Naive thymus-derived CD4-positive, alpha-beta T cell (primary cell): ENCODE measurements around the gene TSPAN9. TPM values are rescaled to one million over a fixed set of nuclear protein-coding genes. Genes with fewer than 3 reads are reported as not detected.

ENCODE experiments used
- ATAC-seq: fragments of 150-1000 bp; cut with Tn5 transposase; 2 replicates; pipeline ENCODE4 v1.10.0; 2021; ENCODE audit warnings: mild to moderate bottlenecking, moderate library complexity
- CTCF ChIA-PET: fragments of 350-600 bp; sonication (Branson Sonifier 250); formaldehyde crosslinking; loops from one replicate; lab custom pipeline; 2021; ENCODE audit warnings: antibody characterized with exemption; lab: Charles Lee
- POLR2A ChIA-PET: fragments of 350-600 bp; sonication (Branson Sonifier 250); formaldehyde crosslinking; loops from one replicate; lab custom pipeline; 2021; ENCODE audit warnings: antibody characterized with exemption, inconsistent platforms; lab: Charles Lee
- DNase-seq, 9 donors: peaks; one replicate each; pipeline versions ENCODE4 v3.0.0 to v3.0.0-alpha.2; 2020 to 2022; ENCODE audit warnings: mixed read lengths in 1 of 9
- H3K27ac ChIP-seq: one replicate; pipeline ENCODE4 v1.7.0; 2013; ENCODE audit warnings: mild to moderate bottlenecking, low read depth, low read length, moderate library complexity
- H3K27me3 ChIP-seq, 2 donors: one replicate each; pipeline ENCODE4 v1.7.0; 2013; ENCODE audit warnings: low read length in 2 of 2, mild to moderate bottlenecking in 2 of 2, moderate library complexity in 2 of 2; ENCODE audit not compliant: control insufficient read depth in 2 of 2, insufficient read depth in 2 of 2
- H3K36me3 ChIP-seq, 3 experiments: 1 replicate in 2 of 3; 2 replicates in 1 of 3; pipeline ENCODE4 v1.7.0; 2013; ENCODE audit warnings: low read length in 3 of 3, mild to moderate bottlenecking in 3 of 3, moderate library complexity in 1 of 3; ENCODE audit not compliant: insufficient read depth in 3 of 3, control insufficient read depth in 2 of 3
- H3K4me1 ChIP-seq, 2 donors: one replicate each; pipeline ENCODE4 v1.7.0; 2013; ENCODE audit warnings: low read length in 2 of 2, mild to moderate bottlenecking in 2 of 2, moderate library complexity in 1 of 2; ENCODE audit not compliant: control insufficient read depth in 2 of 2, insufficient read depth in 2 of 2
- H3K4me3 ChIP-seq: 2 replicates; pipeline ENCODE4 v1.7.0; 2013; ENCODE audit warnings: mild to moderate bottlenecking, low read length
- H3K9me3 ChIP-seq, 3 experiments: 1 replicate in 2 of 3; 2 replicates in 1 of 3; pipeline ENCODE4 v1.7.0; 2013; ENCODE audit warnings: low read length in 3 of 3; ENCODE audit not compliant: control insufficient read depth in 2 of 3
- H3K27ac Mint-ChIP-seq, 9 donors: one replicate each; pipeline ENCODE4 v1.8.0; 2020 to 2022; ENCODE audit warnings: mixed read lengths in 9 of 9, mild to moderate bottlenecking in 8 of 9, moderate library complexity in 5 of 9, inconsistent platforms in 2 of 9
- H3K27me3 Mint-ChIP-seq, 5 donors: one replicate each; pipeline ENCODE4 v1.8.0; 2021 to 2022; ENCODE audit warnings: mixed read lengths in 5 of 5, mild to moderate bottlenecking in 1 of 5
- H3K36me3 Mint-ChIP-seq, 5 donors: one replicate each; pipeline ENCODE4 v1.8.0; 2020 to 2022; ENCODE audit warnings: mixed read lengths in 5 of 5, mild to moderate bottlenecking in 3 of 5, inconsistent platforms in 1 of 5
- H3K4me1 Mint-ChIP-seq, 7 donors: one replicate each; pipeline ENCODE4 v1.8.0; 2020 to 2022; ENCODE audit warnings: mixed read lengths in 7 of 7, mild to moderate bottlenecking in 3 of 7, inconsistent platforms in 1 of 7
- H3K4me3 Mint-ChIP-seq, 10 donors: one replicate each; pipeline ENCODE4 v1.8.0; 2020 to 2022; ENCODE audit warnings: mild to moderate bottlenecking in 10 of 10, mixed read lengths in 10 of 10, moderate library complexity in 6 of 10, inconsistent platforms in 2 of 10
- H3K9me3 Mint-ChIP-seq, 11 donors: one replicate each; pipeline ENCODE4 v1.8.0; 2020 to 2022; ENCODE audit warnings: mixed read lengths in 11 of 11, mild to moderate bottlenecking in 4 of 11, inconsistent platforms in 1 of 11, moderate library complexity in 1 of 11
- intact Hi-C, 2 donors: fragments of 100-400 bp; cut with micrococcal nuclease; formaldehyde crosslinking; loops; one replicate each; pipeline ENCODE4 v1.15.1; 2023
- polyA plus RNA-seq, 2 donors: library from polyadenylated mRNA; unstranded; fragments of 300-500 nt; fragmentation: Illumina TruSeq; gene quantifications; one replicate each; pipeline ENCODE4 v1.2.3, GENCODE V29; 2021
- total RNA-seq, 6 experiments: library from RNA in 5 of 6; stranded (reverse) in 5 of 6; gene quantifications; 1 replicate in 5 of 6; 2 replicates in 1 of 6; pipeline ENCODE4 v1.2.3 and lab custom pipeline; 2021 to 2026

Gene TSPAN9
- total and polyA plus RNA-seq, 7 experiments from 2014 or later, result 0.20 to 1.8 (median 1.1) TPM; not detected in 1

DNA sequence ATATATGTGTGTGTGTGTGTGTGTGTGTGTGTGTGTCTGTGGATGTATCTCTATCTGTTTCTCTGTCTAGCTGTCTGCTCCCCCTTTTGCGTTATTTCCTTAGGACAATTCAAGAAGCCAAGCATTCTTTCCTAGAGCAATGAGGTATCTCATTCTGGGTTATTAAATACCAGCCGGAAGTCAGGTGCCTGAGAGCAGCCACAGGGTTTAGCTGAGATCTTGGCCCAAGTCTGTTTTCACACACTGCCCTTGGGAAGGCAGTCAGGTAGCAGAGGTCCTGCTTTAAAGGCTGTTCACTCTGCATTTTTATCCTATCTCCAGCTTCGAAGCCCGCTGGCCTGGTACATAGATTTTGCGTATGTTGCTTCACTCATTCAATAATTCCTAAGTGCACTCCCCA lies 76.8 kb downstream of the TSPAN9 start:
- no peak for DNase-seq
- H3K36me3 Mint-ChIP-seq, result peaks cover 0 to 3% (median 0%) of the 10 kb centered on the region in 5 donors
- no peak overlapping the region for H3K4me3 ChIP-seq
- ATAC-seq, result no peak
- CTCF ChIA-PET, result interaction anchor here (0.5 kb wide), 1 partner anchor 242 kb away, joined by 3 read pairs; no protein-coding TSS in a partner anchor
- H3K4me1 ChIP-seq, result no peaks in the 10 kb centered on the region
- H3K27me3 ChIP-seq, result no peaks in the 10 kb centered on the region
- no peaks in the 10 kb centered on the region for H3K9me3 Mint-ChIP-seq
- H3K27ac Mint-ChIP-seq, result no peak overlapping the region
- no peaks in the 10 kb centered on the region for H3K36me3 ChIP-seq
- intact Hi-C loops, result no loop called here
- H3K27ac ChIP-seq, result no peak overlapping the region
- POLR2A ChIA-PET, result no interaction called here
- no peaks in the 10 kb centered on the region for H3K9me3 ChIP-seq
- peaks cover 0 to 6% (median 0%) of the 10 kb centered on the region in 7 donors for H3K4me1 Mint-ChIP-seq
- no peak overlapping the region for H3K4me3 Mint-ChIP-seq
- H3K27me3 Mint-ChIP-seq, result peaks cover 0 to 31% (median 11%) of the 10 kb centered on the region in 5 donors

DNA sequence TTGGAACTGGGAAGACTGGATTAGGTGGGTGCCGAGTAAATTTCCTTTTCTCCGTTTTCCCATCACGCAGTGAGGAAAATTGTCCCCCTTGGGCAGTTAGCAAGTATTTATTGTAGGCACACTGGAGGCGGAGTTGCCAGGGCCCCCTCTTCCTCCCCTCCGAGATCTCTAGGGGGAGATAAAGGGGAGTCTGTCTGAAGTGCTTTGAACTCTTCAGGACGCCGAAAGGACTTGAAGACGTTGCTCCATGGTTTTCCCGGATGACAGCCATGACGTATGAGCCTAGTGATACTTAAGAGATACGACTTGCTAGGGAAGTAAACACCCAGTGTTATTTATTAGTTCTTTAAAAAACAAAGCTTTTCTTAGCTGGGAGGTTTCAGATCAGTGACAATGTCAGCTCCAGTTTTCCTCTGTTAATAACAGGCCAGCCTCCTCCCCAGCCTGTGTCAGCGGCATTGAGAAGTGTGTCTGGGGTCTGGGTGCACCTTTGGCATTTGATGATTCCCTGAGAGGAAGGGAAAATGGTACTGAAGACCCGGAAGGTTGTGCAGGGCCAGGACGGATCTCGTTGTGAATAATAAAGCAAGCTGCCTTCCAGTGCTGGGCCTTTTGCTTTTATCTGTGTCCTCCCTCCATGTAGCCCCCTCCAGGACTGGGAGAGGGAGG lies 78.7 kb downstream of the TSPAN9 start:
- Histone ChIP-seq H3K27me3 (no peaks in the 10 kb centered on the region), H3K27ac (no peak overlapping the region), H3K4me3 (no peak overlapping the region), H3K9me3 (no peaks in the 10 kb centered on the region), H3K4me1 (no peaks in the 10 kb centered on the region), H3K36me3 (no peaks in the 10 kb centered on the region)
- POLR2A ChIA-PET, result no interaction called here
- no peak overlapping the region for H3K27ac Mint-ChIP-seq
- CTCF ChIA-PET, result no interaction called here
- ATAC-seq (no peak), DNase-seq (no peak)
- H3K4me1 Mint-ChIP-seq, result peaks cover 0 to 6% (median 0%) of the 10 kb centered on the region in 7 donors
- peaks cover 0 to 23% (median 7%) of the 10 kb centered on the region in 5 donors for H3K27me3 Mint-ChIP-seq
- H3K4me3 Mint-ChIP-seq, result no peak overlapping the region
- peaks cover 0 to 4% (median 0%) of the 10 kb centered on the region in 11 donors for H3K9me3 Mint-ChIP-seq
- intact Hi-C loops, result no loop called here
- peaks cover 0 to 3% (median 0%) of the 10 kb centered on the region in 5 donors for H3K36me3 Mint-ChIP-seq

DNA sequence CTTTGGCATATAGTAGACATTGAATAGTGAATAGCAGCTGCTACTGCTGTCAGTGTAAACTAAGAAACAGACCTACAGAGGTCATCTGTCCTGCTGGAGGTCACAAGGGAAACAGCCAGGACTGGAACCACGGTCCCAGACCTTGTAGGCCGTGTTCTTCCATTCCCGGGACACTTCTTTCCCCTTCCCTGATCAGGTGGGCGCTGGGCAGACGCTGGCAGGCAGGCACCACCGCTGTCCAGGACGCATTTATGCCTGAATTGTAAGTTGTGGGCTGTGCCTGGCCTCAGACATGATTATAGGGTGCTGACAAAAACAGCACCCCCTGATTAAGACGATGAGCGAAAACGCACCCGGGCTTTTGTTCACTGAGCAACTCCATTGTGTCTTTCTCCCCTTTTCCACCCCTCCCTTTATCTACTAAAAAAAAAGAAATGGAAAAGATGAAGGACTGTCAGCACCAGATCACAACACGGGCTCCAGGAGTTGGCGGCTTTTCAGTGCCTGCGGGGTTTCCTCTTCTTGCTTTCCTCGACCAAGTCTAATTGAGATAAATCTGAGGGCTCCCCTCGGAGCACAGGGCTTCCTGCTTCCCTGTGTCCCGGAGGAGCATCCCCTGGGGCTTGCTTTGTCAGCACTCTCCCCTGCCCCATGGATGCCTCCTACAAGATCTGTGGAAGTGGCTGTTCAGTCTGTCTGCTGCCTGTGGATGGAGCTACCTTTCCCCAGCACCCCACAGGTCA lies 80.6 kb downstream of the TSPAN9 start:
- ATAC-seq (no peak), DNase-seq (no peak)
- CTCF ChIA-PET, result no interaction called here
- no peak overlapping the region for H3K4me3 ChIP-seq
- Mint-ChIP-seq H3K27ac (no peak overlapping the region), H3K4me3 (no peak overlapping the region), H3K27me3 (peaks cover 0 to 16% (median 7%) of the 10 kb centered on the region in 5 donors), H3K9me3 (peaks cover 0 to 12% (median 2%) of the 10 kb centered on the region in 11 donors), H3K36me3 (peaks cover 0 to 3% (median 0%) of the 10 kb centered on the region in 5 donors), H3K4me1 (peaks cover 0 to 4% (median 0%) of the 10 kb centered on the region in 7 donors)
- no peaks in the 10 kb centered on the region for H3K9me3 ChIP-seq
- no peaks in the 10 kb centered on the region for H3K27me3 ChIP-seq
- H3K27ac ChIP-seq, result no peak overlapping the region
- H3K36me3 ChIP-seq, result no peaks in the 10 kb centered on the region
- intact Hi-C loops, result no loop called here
- no peaks in the 10 kb centered on the region for H3K4me1 ChIP-seq
- POLR2A ChIA-PET, result no interaction called here

DNA sequence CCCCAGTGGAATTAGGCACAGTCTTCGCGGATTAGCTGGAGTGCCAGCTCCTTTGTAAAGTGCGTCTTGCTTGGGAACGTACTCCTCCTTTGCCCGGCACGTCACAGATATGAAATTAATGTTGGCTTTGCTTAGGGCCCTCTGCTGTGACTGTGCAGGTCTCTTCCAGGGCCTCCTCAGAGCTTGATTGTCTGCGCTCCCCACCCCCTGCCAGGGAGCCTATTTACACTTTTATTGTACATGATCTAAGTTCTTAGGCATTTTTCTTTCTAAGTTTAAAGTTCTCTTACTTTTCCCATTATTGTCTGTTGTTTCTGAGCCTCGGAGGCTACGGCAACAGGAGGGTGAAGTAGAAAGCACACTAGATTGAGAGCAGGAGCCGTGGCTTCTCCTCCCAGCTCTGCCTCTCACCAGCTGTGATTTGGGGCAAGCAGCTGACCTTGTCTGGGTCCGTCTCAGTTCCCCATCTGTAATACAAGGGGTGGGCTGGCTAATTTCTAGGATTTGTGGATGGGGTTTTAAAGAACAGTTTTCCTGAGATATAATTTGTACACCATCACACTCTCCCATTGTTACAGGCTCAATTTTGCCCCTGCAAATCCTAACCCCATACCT lies 81.8 kb downstream of the TSPAN9 start:
- Histone ChIP-seq H3K27me3 (no peaks in the 10 kb centered on the region), H3K4me1 (no peaks in the 10 kb centered on the region), H3K4me3 (no peak overlapping the region), H3K9me3 (no peaks in the 10 kb centered on the region), H3K36me3 (no peaks in the 10 kb centered on the region), H3K27ac (no peak overlapping the region)
- Mint-ChIP-seq H3K36me3 (peaks cover 0 to 3% (median 0%) of the 10 kb centered on the region in 5 donors), H3K4me1 (peaks cover 0 to 3% (median 0%) of the 10 kb centered on the region in 7 donors), H3K9me3 (peaks cover 0 to 12% (median 2%) of the 10 kb centered on the region in 11 donors), H3K27me3 (peaks cover 0 to 14% (median 10%) of the 10 kb centered on the region in 5 donors), H3K27ac (peak overlapping the region in 1 of 9 donors; percentile 23), H3K4me3 (no peak overlapping the region)
- ATAC-seq (no peak), DNase-seq (no peak)
- ChIA-PET CTCF (no interaction called here), POLR2A (no interaction called here)
- intact Hi-C loops, result no loop called here

DNA sequence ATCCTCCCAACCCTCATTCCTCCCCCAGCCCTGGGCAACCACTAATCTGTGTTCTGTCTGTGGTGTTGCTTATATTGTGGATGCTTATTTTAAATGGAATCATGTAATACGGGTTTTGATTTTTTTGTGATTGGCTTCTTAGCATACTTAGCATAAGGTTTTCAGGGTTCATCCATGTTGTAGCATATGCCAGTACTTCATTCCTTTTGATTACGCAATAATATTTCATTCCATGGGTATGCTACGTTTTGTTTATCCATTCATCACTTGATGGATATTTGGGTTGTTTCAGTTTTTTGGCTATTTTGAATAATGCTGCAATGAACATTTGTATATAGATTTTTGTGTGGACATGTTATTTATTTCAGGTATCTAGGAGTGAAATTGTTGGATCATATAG lies 82.9 kb downstream of the TSPAN9 start:
- Histone ChIP-seq H3K4me1 (no peaks in the 10 kb centered on the region), H3K27ac (no peak overlapping the region), H3K27me3 (no peaks in the 10 kb centered on the region), H3K9me3 (no peaks in the 10 kb centered on the region), H3K4me3 (no peak overlapping the region), H3K36me3 (no peaks in the 10 kb centered on the region)
- POLR2A ChIA-PET, result no interaction called here
- H3K36me3 Mint-ChIP-seq, result peaks cover 0 to 3% (median 0%) of the 10 kb centered on the region in 5 donors
- no peak for DNase-seq
- H3K9me3 Mint-ChIP-seq, result peaks cover 0 to 12% (median 2%) of the 10 kb centered on the region in 11 donors
- CTCF ChIA-PET, result no interaction called here
- no peak for ATAC-seq
- H3K27me3 Mint-ChIP-seq, result peaks cover 0 to 10% (median 5%) of the 10 kb centered on the region in 5 donors
- H3K4me1 Mint-ChIP-seq, result peaks cover 0 to 3% (median 0%) of the 10 kb centered on the region in 7 donors
- H3K27ac Mint-ChIP-seq, result no peak overlapping the region
- no peak overlapping the region for H3K4me3 Mint-ChIP-seq
- intact Hi-C loops, result no loop called here

DNA sequence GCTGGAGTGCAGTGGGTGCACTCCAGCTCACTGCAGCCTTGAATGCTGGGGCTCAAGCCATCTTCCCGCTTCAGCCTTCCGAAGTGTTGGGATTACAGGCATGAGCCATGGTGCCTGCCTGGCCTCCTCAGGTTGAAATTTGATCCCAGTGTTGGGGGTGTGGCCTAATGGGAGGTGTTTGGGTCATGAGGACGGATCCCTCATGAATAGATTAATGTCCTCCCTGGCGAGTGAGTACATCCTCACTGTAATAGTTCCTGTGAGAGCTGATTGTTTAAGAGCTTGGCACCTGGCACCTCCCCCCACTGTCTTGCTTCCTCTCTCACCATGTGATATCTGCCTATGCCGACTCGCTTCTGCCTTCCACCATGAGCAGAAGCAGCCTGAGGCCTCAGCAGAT lies 84.7 kb downstream of the TSPAN9 start:
- ATAC-seq, result no peak
- H3K4me1 Mint-ChIP-seq, result peaks cover 0 to 3% (median 0%) of the 10 kb centered on the region in 7 donors
- peaks cover 0 to 12% (median 2%) of the 10 kb centered on the region in 11 donors for H3K9me3 Mint-ChIP-seq
- Histone ChIP-seq H3K27ac (no peak overlapping the region), H3K4me3 (no peak overlapping the region), H3K9me3 (no peaks in the 10 kb centered on the region), H3K36me3 (no peaks in the 10 kb centered on the region), H3K27me3 (no peaks in the 10 kb centered on the region), H3K4me1 (no peaks in the 10 kb centered on the region)
- intact Hi-C loops, result no loop called here
- CTCF ChIA-PET, result interaction anchor here (0.6 kb wide), 1 partner anchor 13 kb away, joined by 3 read pairs; no protein-coding TSS in a partner anchor
- H3K36me3 Mint-ChIP-seq, result peaks cover 0 to 3% (median 0%) of the 10 kb centered on the region in 5 donors
- DNase-seq, result no peak
- H3K4me3 Mint-ChIP-seq, result no peak overlapping the region
- POLR2A ChIA-PET, result no interaction called here
- peaks cover 0 to 9% (median 5%) of the 10 kb centered on the region in 5 donors for H3K27me3 Mint-ChIP-seq
- H3K27ac Mint-ChIP-seq, result no peak overlapping the region
